ENCODE results near the gene ANKRD55. TPM values are rescaled to one million over a fixed set of nuclear protein-coding genes. Genes with fewer than 3 reads are reported as not detected.

Gene ANKRD55
- polyA plus RNA-seq, 4 donors = 1.1 to 1.6 (median 1.5) TPM

GRCh38 chr5:56055859-56056258, 177.3 kb downstream of the ANKRD55 start:
- DNase-seq (ENCODE audit: low read depth in 4 of 4, low spot score in 3 of 4) = no peak

- no peak for DNase-seq (ENCODE audit: low read depth in 4 of 4, low spot score in 3 of 4)
These were observed 177.8 kb downstream of the ANKRD55 start for GRCh38 chr5:56055287-56055686.

- DNase-seq (ENCODE audit: low read depth in 4 of 4, low spot score in 3 of 4) = no peak
These were observed 178.5 kb downstream of the ANKRD55 start for GRCh38 chr5:56054666-56055065.

GRCh38 chr5:56053363-56053762, 179.8 kb downstream of the ANKRD55 start:
- no peak for DNase-seq (ENCODE audit: low read depth in 4 of 4, low spot score in 3 of 4)

- no peak for DNase-seq (ENCODE audit: low read depth in 4 of 4, low spot score in 3 of 4)
These were observed 180.4 kb downstream of the ANKRD55 start for GRCh38 chr5:56052735-56053134.

- no peak for DNase-seq (ENCODE audit: low read depth in 4 of 4, low spot score in 3 of 4)
These were observed 182.4 kb downstream of the ANKRD55 start for GRCh38 chr5:56050551-56051255.

Other genes with a start within 250 kb of the ANKRD55 start
- gene IL6ST, start 238.4 kb downstream of the ANKRD55 start, polyA plus RNA-seq (ENCODE audit: insufficient read length in 4 of 4) = 100 to 1,000 TPM in 3 of 4 donors, 10 to 100 TPM in 1; 93.8 to 151 (median 137) TPM

Data from right renal pelvis (tissue), 4 donors.